RKO (cell line): ENCODE results near the gene SSBP3.
"Not testable (repeated sequence)": the region's sequence is repeated elsewhere in the genome, so short reads cannot be mapped to it uniquely, and the experiment has no call there.

ENCODE experiments used
- DNase-seq: peaks from one replicate; pipeline ENCODE4 v3.0.0-alpha.2; 2016; ENCODE audit warnings: low spot score

The SSBP3 gene

DNA sequence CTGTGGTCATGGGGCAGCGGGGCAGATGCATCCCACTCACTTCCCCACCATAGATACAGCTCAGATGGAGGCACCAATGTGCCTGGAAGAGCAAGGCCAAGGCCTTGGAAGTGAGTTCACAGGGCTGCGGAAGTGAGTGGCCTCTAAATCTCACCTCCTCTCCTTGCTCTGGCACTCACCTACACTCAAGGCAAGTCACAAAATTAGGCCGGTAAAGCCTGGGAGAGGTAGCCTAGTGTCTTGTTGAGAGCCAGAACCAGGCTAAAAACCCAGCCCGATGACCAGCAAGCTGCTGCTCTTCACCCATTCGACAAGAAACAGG is 57.5 kb downstream of the SSBP3 start:
- no peak for DNase-seq

DNA sequence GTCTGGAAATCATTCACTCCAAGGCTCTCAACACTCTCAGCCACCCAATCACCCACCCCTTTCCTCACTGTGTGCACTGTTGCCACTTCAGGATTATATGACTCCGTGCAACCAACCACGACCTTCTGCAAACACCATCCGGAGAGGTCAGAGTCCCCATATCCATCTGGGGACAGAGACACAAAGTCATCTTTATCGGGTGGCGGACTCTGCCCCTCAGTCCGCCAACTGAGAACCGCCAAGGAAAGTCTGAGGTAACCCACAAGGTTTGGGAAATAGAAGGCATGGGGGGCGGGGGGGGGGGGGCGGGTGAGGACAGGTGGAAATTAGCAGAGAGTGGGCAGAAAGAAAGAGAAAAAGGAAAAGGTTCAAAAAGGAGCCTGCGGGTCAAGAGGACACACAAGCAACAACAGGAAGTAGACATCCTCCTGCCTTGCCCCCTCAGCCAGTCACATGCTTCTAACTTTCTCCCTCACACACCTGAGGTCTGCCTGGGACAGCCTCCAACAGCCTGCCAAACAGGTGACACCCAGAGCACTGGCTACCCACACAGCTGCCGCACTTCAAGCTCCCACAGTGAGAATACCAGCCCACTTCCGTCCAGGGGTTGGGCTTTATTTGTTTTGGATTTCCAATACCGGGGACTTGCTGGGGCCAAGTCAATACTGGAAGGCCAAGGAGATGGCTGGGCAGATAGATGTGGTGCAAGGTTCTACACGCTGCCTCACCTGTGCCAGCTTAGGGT is 58.1 kb downstream of the SSBP3 start:
- DNase-seq = no peak

DNA sequence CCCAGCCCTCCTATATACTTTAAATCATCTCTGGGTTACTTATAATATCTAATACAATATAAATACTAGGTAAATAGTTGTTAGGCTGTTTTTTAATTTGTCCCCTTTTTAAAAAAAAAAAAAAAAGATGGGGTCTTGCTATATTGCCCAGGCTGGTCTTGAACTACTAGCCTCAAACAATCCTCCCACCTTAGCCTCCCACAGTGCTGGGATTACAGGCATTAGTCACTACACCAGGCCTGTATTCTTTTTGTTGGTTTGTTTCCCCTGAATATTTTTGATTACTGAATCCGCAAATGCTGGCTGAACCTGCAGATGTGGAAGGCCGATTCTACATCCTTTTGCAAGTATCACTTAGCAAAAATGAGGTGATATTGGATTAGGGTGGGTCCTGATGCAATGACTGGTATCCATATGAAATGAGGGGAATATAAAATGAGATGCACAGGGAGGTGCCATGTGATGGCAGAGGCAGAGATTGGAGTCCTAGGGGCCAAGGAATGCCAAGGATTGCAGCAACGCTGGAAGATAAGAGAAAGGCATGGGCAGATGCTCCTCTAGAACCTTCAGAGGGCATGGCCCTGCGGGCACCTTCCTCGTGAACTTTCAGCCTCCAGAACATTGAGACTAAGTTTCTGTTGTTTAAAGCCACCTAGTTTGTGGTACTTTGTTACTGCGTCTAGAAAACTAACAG is 58.8 kb downstream of the SSBP3 start:
- DNase-seq = no peak

DNA sequence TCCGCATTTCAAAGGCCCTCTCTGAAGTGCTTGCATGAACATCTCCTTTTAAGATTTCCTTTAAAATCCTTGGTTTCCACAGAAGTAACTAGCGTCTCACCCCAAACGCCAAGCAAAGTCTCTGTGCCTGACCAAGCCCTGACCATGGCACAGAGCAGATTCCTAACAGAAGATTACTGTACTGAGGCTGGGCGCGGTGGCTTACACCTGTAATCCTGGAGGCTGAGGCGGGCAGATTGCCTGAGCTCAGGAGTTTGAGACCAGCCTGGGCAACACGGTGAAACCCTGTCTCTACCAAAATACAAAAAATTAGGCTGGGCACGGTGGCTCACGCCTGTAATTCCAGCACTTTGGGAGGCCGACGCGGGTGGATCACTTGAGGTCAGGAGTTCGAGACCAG is 60.6 kb downstream of the SSBP3 start:
- not testable (repeated sequence) for DNase-seq

DNA sequence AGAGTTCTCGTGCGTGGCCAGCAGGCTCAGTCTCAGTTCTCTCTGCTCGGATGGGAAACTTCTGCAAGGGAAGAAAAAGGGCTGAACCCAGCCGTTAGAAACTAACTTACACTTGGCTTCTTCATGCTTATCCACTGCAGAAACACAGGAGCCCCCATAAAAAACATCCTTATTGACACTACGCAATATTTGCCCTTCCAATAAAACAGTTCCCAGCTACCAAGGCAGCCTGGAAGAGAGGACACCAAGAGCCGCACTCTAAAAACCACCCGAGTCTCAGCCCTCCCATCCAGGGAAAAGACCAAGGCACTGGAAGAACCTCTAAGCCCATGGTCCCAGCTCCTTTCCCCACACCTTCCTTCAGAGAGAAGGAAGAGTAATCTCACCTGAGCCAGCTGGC is 61.1 kb downstream of the SSBP3 start:
- DNase-seq = no peak

DNA sequence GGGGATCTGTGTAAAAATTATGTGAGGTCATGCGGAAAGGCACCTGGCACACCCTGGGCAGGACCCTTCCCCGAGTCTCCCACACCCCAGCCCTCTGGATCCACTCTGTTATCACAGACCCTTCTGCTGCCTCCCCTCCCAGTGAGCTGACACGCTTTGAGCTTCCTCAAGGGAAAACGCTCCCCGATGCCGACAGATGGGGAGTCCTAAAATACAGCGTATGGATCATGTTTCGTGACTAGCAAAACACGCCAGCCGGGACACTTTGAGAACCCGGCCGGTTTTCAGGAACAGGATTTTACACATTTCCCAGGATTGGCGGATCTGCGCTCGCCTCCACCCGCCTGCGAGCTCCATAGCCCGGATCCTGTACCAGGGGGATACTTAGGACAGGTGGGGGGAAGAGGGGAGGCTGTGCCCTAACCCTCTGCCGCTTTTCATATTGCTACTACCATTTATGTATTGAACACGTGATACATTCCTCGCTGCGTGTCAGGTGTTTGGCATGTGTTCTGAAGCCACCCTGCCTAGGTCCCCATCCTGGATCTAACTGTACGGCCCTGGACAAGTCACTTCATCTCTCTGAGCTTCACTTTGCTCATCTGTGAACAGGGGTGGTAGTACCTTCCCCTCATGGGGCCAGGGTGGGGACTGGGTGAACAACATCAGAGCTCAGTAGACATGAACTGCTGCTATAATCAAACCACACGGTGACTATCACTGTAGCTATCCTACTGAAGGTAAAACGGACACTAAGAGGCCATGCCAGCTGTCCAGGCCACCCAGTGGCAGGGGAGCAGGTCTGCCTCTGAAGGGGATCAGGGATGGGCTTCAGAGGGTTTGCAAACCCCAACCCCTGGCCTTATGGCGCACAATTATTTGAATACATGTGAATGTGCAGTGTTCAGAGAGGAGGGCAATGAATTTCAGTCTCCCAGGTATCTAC is 63.2 kb downstream of the SSBP3 start:
- no peak for DNase-seq

DNA sequence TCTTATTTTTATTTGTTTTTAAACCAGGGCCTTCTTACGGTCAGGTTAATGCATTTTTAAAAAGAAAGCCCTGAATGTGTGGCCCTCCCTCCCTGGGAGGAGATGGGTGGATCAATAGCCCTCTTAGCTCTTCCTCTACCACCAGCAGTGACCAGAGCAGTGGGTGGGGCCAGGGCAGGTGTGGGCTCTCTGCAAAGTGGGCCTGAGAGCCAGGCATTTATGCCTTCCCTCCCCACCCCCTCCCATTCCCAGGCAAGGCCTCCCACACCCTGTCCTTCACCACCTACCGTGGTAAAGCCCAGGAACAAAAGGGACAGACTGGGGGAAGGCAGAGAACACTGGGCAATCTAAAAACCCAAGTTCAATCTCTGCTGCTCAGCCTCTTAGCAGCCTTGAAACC is 63.9 kb downstream of the SSBP3 start:
- no peak for DNase-seq

DNA sequence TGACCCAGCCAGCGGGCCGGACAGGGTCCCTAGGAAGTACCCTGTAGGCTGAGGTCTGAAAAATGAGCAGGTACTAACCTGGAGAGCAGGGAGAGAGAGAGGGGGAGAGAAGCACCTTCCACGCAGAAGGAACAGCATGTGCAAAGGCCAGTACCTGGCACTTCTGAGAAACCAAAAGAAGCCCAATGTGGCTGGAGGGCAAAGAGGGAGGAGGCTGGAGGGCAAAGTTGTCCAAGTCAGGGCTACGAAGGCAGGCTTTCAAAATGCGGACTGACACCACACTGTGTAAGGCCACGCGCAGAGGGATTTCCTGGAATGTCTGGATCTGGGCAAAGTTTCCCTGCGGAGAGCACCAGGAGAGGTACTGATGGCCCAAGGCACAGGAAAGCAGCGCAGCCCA is 64.4 kb downstream of the SSBP3 start:
- no peak for DNase-seq

DNA sequence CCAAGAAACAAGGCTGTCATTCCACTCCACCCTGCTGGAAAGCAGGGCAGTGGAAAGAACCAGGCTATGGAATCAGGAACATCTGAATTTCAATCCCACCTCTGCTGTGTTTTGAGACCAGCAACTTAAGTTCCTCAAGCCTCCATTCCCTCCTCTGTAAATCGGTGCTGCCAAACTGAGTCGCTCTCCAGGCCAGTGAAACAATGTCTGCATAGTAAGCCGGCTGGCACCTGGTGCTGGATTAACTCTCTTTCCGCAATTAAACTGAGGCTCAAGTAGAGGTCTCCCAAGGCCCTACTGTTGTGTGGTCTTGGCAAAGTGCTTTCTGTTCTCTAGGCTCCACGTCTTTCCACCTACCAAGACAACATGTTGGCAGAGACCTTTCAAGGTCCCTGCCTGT is 65.3 kb downstream of the SSBP3 start:
- no peak for DNase-seq

DNA sequence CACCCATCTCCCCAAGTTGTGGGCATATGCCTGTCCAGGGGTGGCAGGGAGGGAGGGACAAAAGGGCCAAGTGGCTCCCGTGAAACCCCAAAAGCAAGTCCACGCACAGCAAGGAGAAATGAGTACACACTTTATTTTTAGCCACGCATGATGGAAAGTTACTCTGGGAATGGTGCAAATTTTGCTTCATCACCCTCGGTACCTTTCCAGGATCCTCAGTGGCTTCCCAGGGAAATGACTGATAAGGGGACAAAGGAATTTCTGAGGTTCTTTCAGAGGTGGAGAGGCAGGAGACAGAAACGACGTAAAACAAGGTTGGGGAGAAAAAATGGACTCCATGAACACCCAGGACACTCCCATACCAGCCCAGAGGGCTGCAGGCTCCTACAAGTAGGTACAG is 65.8 kb downstream of the SSBP3 start:
- no peak for DNase-seq

DNA sequence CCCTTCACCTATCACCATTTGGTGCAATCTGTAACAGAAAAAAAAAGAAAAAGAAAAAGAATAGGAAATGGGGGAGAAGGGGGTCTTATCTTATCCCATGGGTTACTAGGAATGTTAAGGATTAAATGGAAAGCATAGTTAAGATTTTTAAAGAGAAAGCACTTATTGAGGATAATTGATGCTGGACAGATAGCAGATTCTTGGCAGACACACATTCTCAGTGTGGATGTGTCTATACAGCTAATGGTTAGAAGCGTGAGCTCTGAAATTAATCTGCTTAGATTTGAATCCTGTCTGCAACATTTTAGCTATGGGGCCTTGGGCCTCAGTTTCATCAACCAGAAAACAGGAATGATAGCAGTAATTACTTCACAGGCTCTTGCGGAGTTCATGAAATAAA is 67.1 kb downstream of the SSBP3 start:
- DNase-seq = no peak

DNA sequence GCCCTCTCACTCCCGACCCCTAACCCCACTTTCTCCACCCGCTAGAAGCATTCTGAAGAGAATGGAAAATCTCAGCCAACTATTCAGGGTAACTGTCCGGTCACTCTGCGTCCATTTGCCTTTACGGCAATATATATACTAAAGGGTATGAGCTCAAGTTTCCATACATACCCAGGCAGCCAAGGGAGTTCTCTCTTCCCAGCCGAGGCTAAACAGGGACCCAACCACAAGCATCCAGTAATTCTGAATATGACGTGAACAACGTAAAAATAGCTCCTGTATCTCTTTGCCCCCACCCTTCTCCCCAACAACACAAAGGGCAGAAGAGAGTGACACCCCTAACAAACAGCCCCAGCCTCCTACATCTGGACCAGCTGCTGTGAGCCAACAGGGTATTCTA is 67.7 kb downstream of the SSBP3 start:
- no peak for DNase-seq

DNA sequence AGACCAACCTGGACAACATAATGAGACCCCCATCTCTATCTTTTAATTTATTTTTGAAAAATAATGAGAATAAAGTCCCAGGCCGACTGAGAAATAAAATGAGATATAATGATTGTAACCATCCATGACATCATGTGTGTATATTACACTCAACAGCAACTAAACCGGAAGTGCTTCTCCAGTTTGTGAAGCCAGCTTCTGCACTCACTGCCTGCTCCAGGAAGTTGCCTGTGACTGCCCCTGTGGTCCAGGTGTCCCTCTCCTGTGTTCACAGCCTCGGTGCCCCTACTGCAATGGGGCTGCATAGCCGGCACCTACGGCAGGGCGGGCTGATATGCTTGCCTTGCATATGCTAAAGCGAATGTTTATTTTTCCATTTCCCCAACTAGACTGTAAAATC is 68.3 kb downstream of the SSBP3 start:
- no peak for DNase-seq

DNA sequence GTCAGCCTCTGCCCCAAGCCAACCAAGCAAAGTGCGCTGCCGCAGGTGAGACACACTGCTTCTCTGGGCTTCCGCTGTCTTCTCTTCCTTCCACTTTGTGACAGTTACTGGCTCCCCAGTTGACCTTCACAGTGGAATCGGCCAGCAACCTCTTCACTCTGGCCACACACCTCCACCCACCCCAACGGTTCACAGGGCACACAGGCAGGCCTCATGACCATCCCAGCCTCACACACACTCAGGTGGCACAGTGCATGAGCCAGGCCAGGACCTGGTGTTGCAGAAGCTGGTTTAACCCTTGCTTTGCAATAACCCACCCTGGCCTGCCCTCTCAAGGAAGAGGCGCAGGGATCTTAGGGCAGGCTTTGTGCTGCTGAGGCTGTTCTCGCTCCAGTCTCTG is 69.2 kb downstream of the SSBP3 start:
- DNase-seq = no peak

DNA sequence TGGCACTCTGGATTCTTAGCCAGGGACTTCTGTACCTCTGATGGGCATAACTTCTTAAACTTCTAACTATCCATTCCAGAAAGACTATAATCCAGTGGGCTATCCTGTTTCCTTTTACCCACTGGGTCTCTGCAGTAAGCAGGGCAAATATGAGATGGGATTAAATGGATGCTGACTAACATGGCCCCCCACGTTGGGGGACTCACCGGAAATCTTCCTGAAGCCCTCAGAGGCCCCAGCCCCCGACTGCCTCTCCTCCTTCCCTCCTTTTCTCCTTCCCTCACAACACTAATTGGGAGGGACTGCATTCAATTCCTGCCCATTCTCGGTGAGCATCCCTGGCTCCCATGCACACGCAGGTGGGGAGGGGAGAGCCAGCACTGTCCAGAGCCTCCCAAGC is 70.1 kb downstream of the SSBP3 start:
- DNase-seq = no peak

DNA sequence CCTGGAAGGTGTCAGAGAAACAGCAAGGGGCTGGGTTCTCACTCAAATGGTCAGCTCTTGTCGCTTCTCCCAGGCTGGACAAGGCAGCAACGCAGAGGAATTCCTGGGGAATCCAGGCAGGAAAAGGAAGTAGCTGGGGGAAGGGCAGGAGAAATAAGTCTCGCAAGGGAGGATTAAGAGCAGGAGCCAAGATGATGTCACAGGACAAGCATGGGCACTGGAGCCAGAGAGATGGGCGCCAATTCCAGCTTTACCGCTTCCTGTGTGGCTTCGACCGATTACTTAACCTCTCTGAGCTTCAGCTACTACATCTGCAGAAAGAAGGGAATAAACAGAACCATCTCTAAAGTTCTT is 70.5 kb downstream of the SSBP3 start:
- no peak for DNase-seq

DNA sequence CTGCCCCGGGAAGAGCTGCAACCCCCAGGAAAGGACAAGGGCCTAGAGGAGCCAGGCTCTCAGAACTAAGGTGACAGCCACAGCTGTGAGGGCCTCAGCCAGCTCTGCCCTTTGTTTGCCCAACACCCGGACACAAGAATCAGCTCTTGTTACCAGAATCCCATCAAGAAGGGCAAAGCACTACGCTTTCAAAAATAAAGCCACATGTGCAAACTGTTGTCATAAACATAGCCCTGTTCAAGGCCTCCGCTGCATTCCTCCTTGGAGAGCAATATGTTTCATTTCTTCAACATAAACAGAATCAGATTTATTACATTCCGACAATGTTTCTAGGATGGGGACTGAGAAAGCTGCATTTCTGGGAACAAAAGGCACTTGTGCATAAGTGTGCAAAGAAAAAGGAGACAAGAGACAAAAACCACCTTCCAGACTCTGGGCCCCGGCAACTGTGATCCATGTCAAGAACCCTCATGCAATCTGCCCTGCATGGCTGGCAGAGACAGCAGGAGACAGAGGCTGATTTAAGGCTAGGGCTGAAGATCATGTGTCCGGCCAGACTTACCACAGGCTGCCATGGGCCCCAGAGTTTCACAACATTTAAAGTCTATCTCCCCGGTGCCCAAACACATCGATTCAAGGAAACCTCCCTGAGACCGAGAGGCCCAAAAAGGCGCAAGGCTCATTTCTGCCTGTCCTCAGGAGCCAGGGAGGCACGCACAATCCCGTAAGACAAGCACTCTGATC is 71.0 kb downstream of the SSBP3 start:
- DNase-seq = no peak

DNA sequence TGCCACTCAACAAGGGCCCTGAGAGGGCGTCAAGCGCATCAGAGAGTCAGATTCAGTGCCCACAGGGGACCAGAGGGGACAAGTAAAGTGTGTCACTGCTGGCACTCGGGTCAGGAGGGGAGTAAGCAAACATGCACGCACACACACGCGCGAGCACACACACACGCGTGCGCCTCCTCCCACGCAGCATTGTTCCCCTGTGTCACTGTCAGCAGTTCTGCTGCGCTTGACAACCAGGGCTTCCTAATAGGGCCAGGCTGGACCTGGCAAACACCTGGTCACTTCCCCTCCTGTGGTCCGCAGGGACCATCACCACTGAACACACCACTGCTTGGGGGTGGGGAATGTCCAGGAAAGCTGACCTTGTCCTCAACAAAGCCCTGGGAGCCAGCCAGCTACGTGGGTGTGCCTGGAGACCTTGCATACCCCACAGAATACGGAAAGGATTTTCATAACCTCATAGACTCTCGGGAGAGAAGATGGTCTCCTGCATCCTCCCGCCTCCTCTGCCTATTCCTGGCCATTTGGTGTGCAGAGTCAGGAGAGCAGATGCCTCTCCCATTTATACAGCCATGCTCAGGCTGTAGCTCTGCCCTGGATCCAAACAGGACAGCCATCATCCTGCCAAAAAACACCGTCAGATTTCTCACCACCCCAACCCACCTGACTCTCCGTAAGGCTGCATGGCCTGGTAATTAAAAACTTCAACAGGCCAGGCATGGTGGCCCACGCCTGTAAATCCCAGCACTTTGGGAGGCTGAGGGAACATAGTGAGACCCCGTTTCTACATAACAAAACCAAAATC is 73.2 kb downstream of the SSBP3 start:
- DNase-seq = no peak

DNA sequence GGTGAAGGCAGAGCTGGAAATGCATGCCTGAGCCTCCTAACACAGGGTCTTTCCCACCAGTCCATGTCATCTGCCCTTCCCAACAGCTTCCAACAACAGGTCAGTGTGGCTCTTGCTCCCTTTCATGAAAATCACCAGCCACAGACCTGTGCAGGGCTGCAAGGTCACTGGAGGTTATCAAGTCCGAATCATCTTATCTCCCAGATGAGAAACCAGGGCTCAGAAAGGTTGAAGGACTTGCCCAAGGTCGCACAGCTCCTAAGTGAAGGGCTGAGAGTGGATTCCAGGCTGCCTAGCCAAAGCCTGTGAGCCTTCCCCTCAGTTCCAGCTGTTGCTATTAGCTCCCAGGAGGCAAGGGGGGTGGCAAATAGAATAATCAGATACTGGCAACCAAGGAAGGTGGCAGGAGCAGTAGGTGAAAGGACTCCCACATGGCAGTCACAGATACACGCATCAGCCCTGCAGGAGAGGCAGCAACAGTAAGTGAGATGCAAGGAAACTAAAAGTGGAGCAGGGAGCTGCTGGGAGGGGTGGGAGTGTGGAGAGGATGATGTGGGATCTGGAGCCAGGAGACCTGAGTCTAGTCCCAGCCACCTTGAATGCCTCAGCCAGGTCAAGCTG is 74.2 kb downstream of the SSBP3 start:
- DNase-seq = no peak

DNA sequence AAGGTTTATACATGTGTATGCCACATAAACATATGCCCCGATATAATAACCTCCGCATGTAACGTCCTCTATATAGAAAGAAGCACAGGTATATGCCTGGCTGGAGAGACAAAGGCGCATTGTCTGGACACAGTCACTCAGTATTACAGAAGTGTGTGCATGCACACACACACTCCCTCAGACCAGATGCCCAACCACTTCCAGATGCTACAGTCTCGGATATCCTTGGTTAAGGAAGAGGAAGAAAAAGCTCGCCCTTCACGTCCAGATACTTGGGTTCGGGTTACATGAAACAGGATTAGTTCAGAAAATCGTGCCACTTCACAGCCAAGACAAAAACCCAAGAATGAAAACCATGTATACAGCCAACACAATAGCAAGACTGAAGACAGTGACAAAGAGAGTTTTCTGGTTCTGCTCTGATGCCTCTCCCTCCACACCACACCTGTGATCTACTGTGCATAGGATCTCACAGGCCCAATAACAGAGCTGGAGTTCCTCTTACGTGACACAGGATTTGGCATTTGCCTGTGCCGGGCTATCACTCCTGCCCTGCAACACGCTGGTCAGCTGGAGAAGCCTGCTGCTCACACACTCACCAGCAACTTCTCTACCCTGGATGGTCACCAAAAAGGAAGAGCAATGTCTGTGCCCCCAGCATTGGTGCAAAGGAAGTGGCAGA is 75.0 kb downstream of the SSBP3 start:
- no peak for DNase-seq
